Keratinocyte (primary cell): ENCODE results near the gene TIMM8A. TPM values are rescaled to one million over a fixed set of nuclear protein-coding genes. Genes with fewer than 3 reads are reported as not detected.

ENCODE experiments used
- DNase-seq: peaks from one replicate; pipeline ENCODE4 v3.0.0-alpha.2; 2011; ENCODE audit warnings: low read depth, missing footprints, low spot score
- FAIRE-seq: peaks from 2 replicates; lab custom pipeline; 2011; peaks lifted over from hg19 to GRCh38; lab: Jason Lieb, UNC
- H2AFZ ChIP-seq: 2 replicates; pipeline ENCODE4 v1.6.0; 2012; ENCODE audit warnings: low read length, control low read depth, inconsistent platforms; ENCODE audit not compliant: control insufficient read depth
- H3K27ac ChIP-seq: 2 replicates; pipeline ENCODE4 v1.5.1; 2011; ENCODE audit warnings: low read length; ENCODE audit not compliant: control insufficient read depth, insufficient read depth
- H3K27me3 ChIP-seq: 3 replicates; pipeline ENCODE4 v1.6.0; 2011; ENCODE audit warnings: low read length; ENCODE audit not compliant: control insufficient read depth, insufficient read depth; ENCODE audit errors: extremely low read depth
- H3K36me3 ChIP-seq, 2 experiments: 2 replicates in 1 of 2; 3 replicates in 1 of 2; pipeline ENCODE4 v1.5.1; 2011; ENCODE audit warnings: low read length in 2 of 2, mild to moderate bottlenecking in 1 of 2; ENCODE audit not compliant: control insufficient read depth in 2 of 2, insufficient read depth in 2 of 2; ENCODE audit errors: extremely low read depth in 1 of 2
- H3K4me1 ChIP-seq: 3 replicates; pipeline ENCODE4 v1.5.1; 2011; ENCODE audit warnings: low read length; ENCODE audit not compliant: control insufficient read depth, insufficient read depth; ENCODE audit errors: extremely low read depth
- H3K4me2 ChIP-seq: 3 replicates; pipeline ENCODE4 v1.6.0; 2011; ENCODE audit warnings: low read depth, low read length; ENCODE audit not compliant: control insufficient read depth, insufficient read depth; ENCODE audit errors: extremely low read depth
- H3K4me3 ChIP-seq, 3 experiments: fragments of 200-600 bp in 1 of 3; sonication (generic) in 1 of 3; 2 replicates in 2 of 3; 3 replicates in 1 of 3; pipeline ENCODE4 v1.5.1; 2011 to 2016; ENCODE audit warnings: low read length in 3 of 3, mild to moderate bottlenecking in 3 of 3, control low read depth in 2 of 3, inconsistent platforms in 1 of 3, low read depth in 1 of 3, mixed read lengths in 1 of 3, mixed run types in 1 of 3, moderate library complexity in 1 of 3; ENCODE audit not compliant: control insufficient read depth in 2 of 3, insufficient read depth in 2 of 3; ENCODE audit errors: extremely low read depth in 1 of 3
- H3K79me2 ChIP-seq: 2 replicates; pipeline ENCODE4 v1.6.0; 2012; ENCODE audit warnings: low read length; ENCODE audit not compliant: control insufficient read depth, insufficient read depth
- H3K9ac ChIP-seq: 3 replicates; pipeline ENCODE4 v1.6.0; 2011; ENCODE audit warnings: low read length; ENCODE audit not compliant: control insufficient read depth, insufficient read depth; ENCODE audit errors: extremely low read depth
- H3K9me1 ChIP-seq: 3 replicates; pipeline ENCODE4 v1.6.0; 2011; ENCODE audit warnings: low read length; ENCODE audit not compliant: control insufficient read depth, insufficient read depth; ENCODE audit errors: extremely low read depth
- H3K9me3 ChIP-seq: 2 replicates; pipeline ENCODE4 v1.5.1; 2012; ENCODE audit warnings: low read depth, low read length; ENCODE audit not compliant: control insufficient read depth
- H4K20me1 ChIP-seq: 3 replicates; pipeline ENCODE4 v1.6.0; 2011; ENCODE audit warnings: low read length; ENCODE audit not compliant: control insufficient read depth, insufficient read depth; ENCODE audit errors: extremely low read depth
- CTCF ChIP-seq, 3 experiments: IDR thresholded peaks in 1 of 3; conservative IDR thresholded peaks in 1 of 3; optimal IDR thresholded peaks in 1 of 3; 2 replicates in 2 of 3; 3 replicates in 1 of 3; pipeline versions ENCODE3 to v1.5.1; 2011; ENCODE audit warnings: low read length in 3 of 3, mild to moderate bottlenecking in 3 of 3, moderate library complexity in 2 of 3, control low read depth in 1 of 3, inconsistent platforms in 1 of 3; ENCODE audit not compliant: insufficient read depth in 2 of 3; ENCODE audit errors: extremely low read depth in 1 of 3
- EZH2 ChIP-seq: IDR thresholded peaks from one replicate; pipeline ENCODE4 v1.6.1; 2012; ENCODE audit warnings: inconsistent platforms, mild to moderate bottlenecking, low read length, moderate library complexity
- dilution Hi-C: fragments of 300-500 bp; cut with MboI; formaldehyde crosslinking; loops from one replicate; pipeline ENCODE4 v1.7.0; 2020; ENCODE audit warnings: low sequenced_read_pairs; ENCODE audit not compliant: extremely low pct_ligation_motif_present
- polyA plus RNA-seq, 5 experiments: library from polyadenylated mRNA; depleted of rRNA in 3 of 5; stranded (reverse) in 3 of 5; stranded (forward) in 1 of 5; unstranded in 1 of 5; fragments of >200 nt; gene quantifications; 1 replicate in 1 of 5; 2 replicates in 3 of 5; 3 replicates in 1 of 5; pipeline versions ENCODE4 v1.2.1 to v1.2.3, GENCODE V29; 2011 to 2012; ENCODE audit warnings: missing spikeins in 2 of 5, low read depth in 1 of 5, low replicate concordance in 1 of 5

Gene TIMM8A
- polyA plus RNA-seq, 1 donor (not counting 4 experiments of a cell fraction or from before 2014, with no cell fraction given): 17.0 TPM

GRCh38 chrX:101377547-101377946, 29.0 kb upstream of the TIMM8A start:
- no peak for TF ChIP-seq EZH2
- TF ChIP-seq CTCF (optimal IDR thresholded peaks at IDR 0.05 in 1 of 3, IDR thresholded peaks at IDR 0.05 in 1 of 3, conservative IDR thresholded peaks at IDR 0.05 in 1 of 3; ENCODE audit: extremely low read depth in 1 of 3, insufficient read depth in 2 of 3, low read length in 3 of 3): no peak
- dilution Hi-C loops: no loop called here

GRCh38 chrX:101370888-101371504, 22.5 kb upstream of the TIMM8A start:
- Histone ChIP-seq H4K20me1 (no peaks in the 10 kb centered on the region), H3K4me3 (no peak overlapping the region), H3K27ac (no peak overlapping the region), H3K27me3 (peaks cover 3% of the 10 kb centered on the region), H2AFZ (no peak overlapping the region), H3K36me3 (no peaks in the 10 kb centered on the region), H3K9ac (no peak overlapping the region), H3K9me1 (no peaks in the 10 kb centered on the region), H3K4me1 (no peaks in the 10 kb centered on the region), H3K9me3 (no peaks in the 10 kb centered on the region), H3K4me2 (no peak overlapping the region), H3K79me2 (no peaks in the 10 kb centered on the region)
- no peak for DNase-seq
- dilution Hi-C loops: no loop called here
- TF ChIP-seq EZH2: no peak
- no peak for TF ChIP-seq CTCF (optimal IDR thresholded peaks at IDR 0.05 in 1 of 3, IDR thresholded peaks at IDR 0.05 in 1 of 3, conservative IDR thresholded peaks at IDR 0.05 in 1 of 3; ENCODE audit: extremely low read depth in 1 of 3, insufficient read depth in 2 of 3, low read length in 3 of 3)
- FAIRE-seq: no peak

More at GRCh38 chrX:101377547-101377946, 29.0 kb upstream of the TIMM8A start:
- Histone ChIP-seq H3K27ac (no peak overlapping the region), H3K9me3 (no peaks in the 10 kb centered on the region), H3K36me3 (no peaks in the 10 kb centered on the region), H3K9ac (no peak overlapping the region), H2AFZ (no peak overlapping the region), H3K4me1 (no peaks in the 10 kb centered on the region), H3K27me3 (no peaks in the 10 kb centered on the region), H3K9me1 (no peaks in the 10 kb centered on the region), H3K79me2 (no peaks in the 10 kb centered on the region), H4K20me1 (no peaks in the 10 kb centered on the region), H3K4me2 (no peak overlapping the region), H3K4me3 (no peak overlapping the region)
- DNase-seq (no peak), FAIRE-seq (no peak)
